UCSD-AML1 (cell line): ENCODE results near the gene APOBEC3B.
A peak's percentile ranks its signal among the peaks of the same experiment; 100 is the strongest.
"Not testable (repeated sequence)": the region's sequence is repeated elsewhere in the genome, so short reads cannot be mapped to it uniquely, and the experiment has no call there.

Source experiments
- DNase-seq: peaks from one replicate; lab custom pipeline; 2025; ENCODE audit not compliant: unreplicated experiment; lab: John Stamatoyannopoulos, UW

APOBEC3B gene

GRCh38 chr22:39026509-39027150, 44.5 kb downstream of the APOBEC3B start:
- DNase-seq, result no peak

- no peak for DNase-seq
Observed at GRCh38 chr22:39027717-39028116, 45.6 kb downstream of the APOBEC3B start.

GRCh38 chr22:39028281-39028680, 46.1 kb downstream of the APOBEC3B start:
- no peak for DNase-seq

- DNase-seq, result no peak
Observed at GRCh38 chr22:39029227-39029626, 47.1 kb downstream of the APOBEC3B start.

DNA sequence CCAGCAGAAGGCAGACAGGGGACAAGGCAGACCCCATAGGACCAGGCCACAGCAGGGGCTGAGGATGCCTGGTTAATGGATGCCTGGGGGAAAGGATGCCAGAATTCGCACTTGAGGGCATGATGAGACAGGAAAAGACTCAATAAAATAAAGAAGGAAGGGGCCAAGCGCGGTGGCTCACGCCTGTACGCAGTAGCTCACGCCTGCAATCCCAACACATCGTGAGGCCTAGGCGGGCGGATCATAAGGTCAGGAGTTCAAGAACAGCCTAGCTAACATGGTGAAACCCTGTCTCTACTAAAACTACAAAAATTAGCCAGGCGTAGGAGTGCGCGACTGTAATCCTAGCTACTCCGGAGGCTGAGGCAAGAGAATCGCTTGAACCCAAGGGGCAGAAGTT, 48.6 kb downstream of the APOBEC3B start:
- DNase-seq, result no peak

GRCh38 chr22:39031434-39032295, 49.5 kb downstream of the APOBEC3B start:
- not testable (repeated sequence) for DNase-seq

- not testable (repeated sequence) for DNase-seq
Observed at GRCh38 chr22:39037071-39037470, 54.9 kb downstream of the APOBEC3B start.

GRCh38 chr22:39039306-39040126, 57.4 kb downstream of the APOBEC3B start:
- no peak for DNase-seq

GRCh38 chr22:39040155-39040537, 58.0 kb downstream of the APOBEC3B start:
- DNase-seq, result not testable (repeated sequence)

- DNase-seq, result peak; percentile 75
Observed at GRCh38 chr22:39040538-39041296, 58.6 kb downstream of the APOBEC3B start, which contains the start of gene APOBEC3F. Gene APOBEC3F (plus strand): TSS chr22:39040864. CDS start chr22:39040961, 97 bp downstream.

DNA sequence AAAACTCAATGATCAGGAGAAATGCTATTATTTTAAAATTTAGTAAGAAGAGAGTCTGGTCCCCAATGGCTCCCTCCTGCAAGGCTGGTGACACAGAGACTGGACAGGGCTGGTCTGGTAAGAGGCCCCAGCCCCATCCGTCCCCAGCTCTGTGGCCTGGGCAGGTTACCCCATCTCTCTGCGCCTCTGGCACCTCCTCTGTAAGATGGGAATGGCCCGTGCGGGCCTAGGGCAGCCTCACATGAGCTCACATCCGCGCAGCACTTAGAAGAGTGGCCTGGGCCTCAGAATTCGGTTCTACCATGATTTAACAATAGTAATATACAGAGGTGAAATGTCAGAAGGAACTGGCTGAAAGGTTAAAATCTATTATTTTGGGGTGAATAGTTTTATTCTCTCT, 59.8 kb downstream of the APOBEC3B start:
- DNase-seq, result no peak
